Skeletal muscle tissue (tissue), 4 donors: ENCODE results near the gene MEOX2. TPM values are rescaled to one million over a fixed set of nuclear protein-coding genes. Genes with fewer than 3 reads are reported as not detected.

ENCODE experiments used
- H3K27ac ChIP-seq: one replicate; pipeline ENCODE4 v1.7.0; 2013; ENCODE audit warnings: mild to moderate bottlenecking, low read depth, low read length, inconsistent platforms
- H3K27me3 ChIP-seq, 3 donors: one replicate each; pipeline ENCODE4 v1.7.0; 2013; ENCODE audit warnings: low read length in 3 of 3; ENCODE audit not compliant: control insufficient read depth in 3 of 3, insufficient read depth in 3 of 3
- H3K36me3 ChIP-seq, 3 donors: one replicate each; pipeline ENCODE4 v1.7.0; 2013; ENCODE audit warnings: low read length in 3 of 3; ENCODE audit not compliant: control insufficient read depth in 3 of 3, insufficient read depth in 3 of 3
- H3K4me1 ChIP-seq, 3 donors: one replicate each; pipeline ENCODE4 v1.7.0; 2013; ENCODE audit warnings: low read length in 3 of 3, mild to moderate bottlenecking in 3 of 3; ENCODE audit not compliant: control insufficient read depth in 3 of 3, insufficient read depth in 3 of 3
- H3K4me3 ChIP-seq, 3 donors: one replicate each; pipeline ENCODE4 v1.7.0; 2013; ENCODE audit warnings: low read length in 3 of 3
- H3K9ac ChIP-seq, 3 donors: one replicate each; pipeline ENCODE4 v1.7.0; 2013; ENCODE audit warnings: low read length in 3 of 3, mild to moderate bottlenecking in 3 of 3, moderate library complexity in 2 of 3, low read depth in 1 of 3
- H3K9me3 ChIP-seq, 3 donors: one replicate each; pipeline ENCODE4 v1.7.0; 2013; ENCODE audit warnings: low read length in 3 of 3; ENCODE audit not compliant: control insufficient read depth in 3 of 3
- total RNA-seq: library from RNA; depleted of rRNA; stranded (reverse); fragments of >200 nt; gene quantifications from one replicate; pipeline ENCODE4 v1.2.3, GENCODE V29; 2014
- donor health status: Osteomylitis.

The MEOX2 gene
- total RNA-seq, 1 donor from 2014 or later, result 44.9 TPM

GRCh38 chr7:15692501-15693020, 6.1 kb upstream of the MEOX2 start:
- Histone ChIP-seq H3K4me1 (peaks cover 0 to 3% (median 0%) of the 10 kb centered on the region in 3 donors), H3K27me3 (peaks cover 4 to 12% (median 8%) of the 10 kb centered on the region in 3 donors), H3K27ac (peak overlapping the region; percentile 1), H3K9me3 (no peaks in the 10 kb centered on the region), H3K36me3 (no peaks in the 10 kb centered on the region), H3K9ac (no peak overlapping the region), H3K4me3 (no peak overlapping the region)

GRCh38 chr7:15688911-15689310, 2.4 kb upstream of the MEOX2 start:
- no peaks in the 10 kb centered on the region for H3K36me3 ChIP-seq
- H3K27me3 ChIP-seq, result peaks cover 27 to 40% (median 27%) of the 10 kb centered on the region in 3 donors
- peak overlapping the region in 2 of 3 donors; percentile 33 to 85 for H3K4me3 ChIP-seq
- peak overlapping the region; percentile 78 for H3K27ac ChIP-seq
- no peaks in the 10 kb centered on the region for H3K9me3 ChIP-seq
- H3K4me1 ChIP-seq, result peaks cover 6 to 15% (median 6%) of the 10 kb centered on the region in 3 donors
- H3K9ac ChIP-seq, result peak overlapping the region in 2 of 3 donors; percentile 10 to 25

GRCh38 chr7:15688279-15688626, 1.8 kb upstream of the MEOX2 start:
- Histone ChIP-seq H3K9ac (peak overlapping the region in 2 of 3 donors; percentile 60 to 82), H3K4me1 (peaks cover 6 to 15% (median 6%) of the 10 kb centered on the region in 3 donors), H3K27me3 (peaks cover 27 to 40% (median 27%) of the 10 kb centered on the region in 3 donors), H3K27ac (peak overlapping the region; percentile 78), H3K9me3 (no peaks in the 10 kb centered on the region), H3K36me3 (no peaks in the 10 kb centered on the region), H3K4me3 (peak overlapping the region; percentile 8 to 85 (median 33))

- H3K9ac ChIP-seq, result peak overlapping the region; percentile 60 to 82 (median 69)
- H3K27me3 ChIP-seq, result peaks cover 27 to 40% (median 27%) of the 10 kb centered on the region in 3 donors
- peaks cover 6 to 15% (median 6%) of the 10 kb centered on the region in 3 donors for H3K4me1 ChIP-seq
- peak overlapping the region; percentile 78 for H3K27ac ChIP-seq
- H3K36me3 ChIP-seq, result no peaks in the 10 kb centered on the region
- H3K4me3 ChIP-seq, result peak overlapping the region; percentile 64 to 85 (median 78)
- H3K9me3 ChIP-seq, result no peaks in the 10 kb centered on the region
Observed at GRCh38 chr7:15687546-15688278, 1.2 kb upstream of the MEOX2 start.

GRCh38 chr7:15686957-15687545, 568 bp upstream of the MEOX2 start:
- Histone ChIP-seq H3K27me3 (peaks cover 27 to 40% (median 27%) of the 10 kb centered on the region in 3 donors), H3K36me3 (no peaks in the 10 kb centered on the region), H3K4me3 (peak overlapping the region; percentile 64 to 85 (median 78)), H3K4me1 (peaks cover 6 to 15% (median 6%) of the 10 kb centered on the region in 3 donors), H3K27ac (peak overlapping the region; percentile 78), H3K9me3 (no peaks in the 10 kb centered on the region), H3K9ac (peak overlapping the region; percentile 60 to 82 (median 69))

- peak overlapping the region; percentile 76 to 84 (median 82) for H3K9ac ChIP-seq
- no peaks in the 10 kb centered on the region for H3K36me3 ChIP-seq
- no peaks in the 10 kb centered on the region for H3K9me3 ChIP-seq
- H3K4me3 ChIP-seq, result peak overlapping the region; percentile 64 to 85 (median 78)
- peak overlapping the region; percentile 78 for H3K27ac ChIP-seq
- peaks cover 27 to 40% (median 27%) of the 10 kb centered on the region in 3 donors for H3K27me3 ChIP-seq
- H3K4me1 ChIP-seq, result peaks cover 6 to 15% (median 6%) of the 10 kb centered on the region in 3 donors
Observed at GRCh38 chr7:15685358-15686294, 857 bp downstream of the MEOX2 start.

- Histone ChIP-seq H3K27me3 (peaks cover 27 to 40% (median 27%) of the 10 kb centered on the region in 3 donors), H3K27ac (peak overlapping the region; percentile 78), H3K4me3 (peak overlapping the region; percentile 64 to 85 (median 78)), H3K9ac (peak overlapping the region; percentile 76 to 84 (median 82)), H3K4me1 (peaks cover 6 to 15% (median 6%) of the 10 kb centered on the region in 3 donors), H3K9me3 (no peaks in the 10 kb centered on the region), H3K36me3 (no peaks in the 10 kb centered on the region)
Observed at GRCh38 chr7:15684871-15685270, 1.6 kb downstream of the MEOX2 start.

- Histone ChIP-seq H3K27ac (peak overlapping the region; percentile 78), H3K4me1 (peaks cover 6 to 15% (median 6%) of the 10 kb centered on the region in 3 donors), H3K36me3 (no peaks in the 10 kb centered on the region), H3K27me3 (peaks cover 27 to 40% (median 27%) of the 10 kb centered on the region in 3 donors), H3K9ac (peak overlapping the region; percentile 76 to 84 (median 82)), H3K9me3 (no peaks in the 10 kb centered on the region), H3K4me3 (peak overlapping the region; percentile 21 to 85 (median 78))
Observed at GRCh38 chr7:15684111-15684800, 2.2 kb downstream of the MEOX2 start.
